ENCODE data around the gene NTSR1. TPM values are rescaled to one million over a fixed set of nuclear protein-coding genes. Genes with fewer than 3 reads are reported as not detected.

NTSR1 gene
- total RNA-seq, 3 donors from 2014 or later (not counting 1 experiment from before 2014, with no cell fraction given) = 0.11 to 0.45 TPM; not detected in 1

DNA sequence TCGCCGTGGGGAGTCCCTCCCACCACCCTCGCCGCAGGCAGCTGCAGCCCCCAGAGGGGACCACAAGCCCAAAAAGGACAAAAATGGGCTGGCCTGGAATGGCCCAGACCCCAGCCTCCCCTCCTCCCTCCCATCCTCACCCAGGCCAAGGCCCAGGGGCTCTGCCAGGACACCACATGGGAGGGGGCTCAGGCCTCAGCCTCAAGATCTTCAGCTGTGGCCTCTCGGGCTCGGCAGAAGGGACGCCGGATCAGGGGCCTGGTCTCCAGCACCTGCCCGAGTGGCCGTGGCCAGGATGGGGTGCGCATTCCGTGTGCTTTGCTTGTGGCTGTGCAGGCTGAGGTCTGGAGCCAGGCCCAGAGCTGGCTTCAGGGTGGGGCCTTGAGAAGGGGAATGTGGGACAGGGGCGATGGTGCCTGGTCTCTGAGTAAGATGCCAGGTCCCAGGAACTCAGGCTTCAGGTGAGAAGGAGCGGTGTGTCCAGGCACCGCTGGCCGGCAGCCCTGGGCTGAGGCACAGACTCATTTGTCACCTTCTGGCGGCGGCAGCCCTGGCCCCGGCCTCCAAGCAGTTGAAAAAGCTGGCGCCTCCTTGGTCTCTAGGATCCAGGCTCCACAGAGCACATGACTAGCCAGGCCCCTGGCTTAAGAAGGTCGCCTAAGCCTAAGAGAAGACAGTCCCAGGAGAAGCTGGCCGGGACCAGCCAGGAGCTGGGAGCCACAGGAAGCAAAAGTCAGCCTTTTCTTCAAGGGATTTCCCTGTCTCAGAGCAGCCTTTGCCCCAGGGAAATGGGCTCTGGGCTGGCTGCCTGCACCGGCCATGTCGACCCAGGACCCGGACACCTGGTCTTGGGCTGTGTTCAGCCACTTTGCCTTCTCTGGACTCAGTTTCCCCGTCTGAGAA lies 52.5 kb downstream of the NTSR1 start:
- 90% methylated on average over 26 of the region's 26 CpGs for WGBS (ENCODE audit: insufficient coverage)
- intact Hi-C loops (cut with micrococcal nuclease) = no loop called here
- Histone ChIP-seq H3K36me3 (ENCODE audit: control insufficient read depth, insufficient read depth, low read length) (no peaks in the 10 kb centered on the region), H3K27ac (ENCODE audit: low read length) (no peak overlapping the region), H3K9me3 (ENCODE audit: control insufficient read depth, insufficient read depth, low read length) (no peaks in the 10 kb centered on the region), H3K27me3 (ENCODE audit: control insufficient read depth, insufficient read depth, low read length) (no peaks in the 10 kb centered on the region), H3K4me3 (ENCODE audit: low read length) (no peak overlapping the region), H3K4me1 (ENCODE audit: control insufficient read depth, insufficient read depth, low read length) (no peaks in the 10 kb centered on the region)
- Mint-ChIP-seq H3K9me3 (no peaks in the 10 kb centered on the region), H3K4me3 (no peak overlapping the region), H3K27me3 (ENCODE audit: low read depth in 2 of 2) (peaks cover 0 to 4% of the 10 kb centered on the region in 2 donors), H3K36me3 (no peaks in the 10 kb centered on the region), H3K27ac (no peak overlapping the region), H3K4me1 (peaks cover 0 to 4% of the 10 kb centered on the region in 2 donors)
- DNase-seq (no peak), ATAC-seq (no peak)
- TF ChIP-seq, protein P1, sequence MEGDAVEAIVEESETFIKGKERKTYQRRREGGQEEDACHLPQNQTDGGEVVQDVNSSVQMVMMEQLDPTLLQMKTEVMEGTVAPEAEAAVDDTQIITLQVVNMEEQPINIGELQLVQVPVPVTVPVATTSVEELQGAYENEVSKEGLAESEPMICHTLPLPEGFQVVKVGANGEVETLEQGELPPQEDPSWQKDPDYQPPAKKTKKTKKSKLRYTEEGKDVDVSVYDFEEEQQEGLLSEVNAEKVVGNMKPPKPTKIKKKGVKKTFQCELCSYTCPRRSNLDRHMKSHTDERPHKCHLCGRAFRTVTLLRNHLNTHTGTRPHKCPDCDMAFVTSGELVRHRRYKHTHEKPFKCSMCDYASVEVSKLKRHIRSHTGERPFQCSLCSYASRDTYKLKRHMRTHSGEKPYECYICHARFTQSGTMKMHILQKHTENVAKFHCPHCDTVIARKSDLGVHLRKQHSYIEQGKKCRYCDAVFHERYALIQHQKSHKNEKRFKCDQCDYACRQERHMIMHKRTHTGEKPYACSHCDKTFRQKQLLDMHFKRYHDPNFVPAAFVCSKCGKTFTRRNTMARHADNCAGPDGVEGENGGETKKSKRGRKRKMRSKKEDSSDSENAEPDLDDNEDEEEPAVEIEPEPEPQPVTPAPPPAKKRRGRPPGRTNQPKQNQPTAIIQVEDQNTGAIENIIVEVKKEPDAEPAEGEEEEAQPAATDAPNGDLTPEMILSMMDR (IDR thresholded peaks at IDR 0.05) = no peak

DNA sequence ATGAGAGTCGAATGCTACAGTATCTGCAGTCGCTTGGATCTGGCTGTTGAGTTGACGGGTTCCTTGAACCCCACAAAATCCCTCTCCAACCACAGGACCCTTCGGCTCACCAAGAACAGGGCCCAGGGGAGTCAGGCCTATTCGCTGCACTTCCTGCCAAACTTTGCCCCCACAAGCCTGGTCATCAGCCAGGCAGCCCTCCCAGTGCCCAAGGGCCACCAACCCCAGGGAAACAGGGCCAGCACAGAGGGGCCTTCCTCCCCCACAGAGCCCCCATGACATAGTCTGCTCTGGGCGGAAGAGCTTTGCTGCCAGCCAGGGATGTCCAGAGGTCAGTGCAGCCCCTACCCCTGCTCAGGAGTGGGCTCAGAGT lies 53.1 kb downstream of the NTSR1 start:
- Histone ChIP-seq H3K36me3 (ENCODE audit: control insufficient read depth, insufficient read depth, low read length) (no peaks in the 10 kb centered on the region), H3K4me3 (ENCODE audit: low read length) (no peak overlapping the region), H3K27me3 (ENCODE audit: control insufficient read depth, insufficient read depth, low read length) (no peaks in the 10 kb centered on the region), H3K9me3 (ENCODE audit: control insufficient read depth, insufficient read depth, low read length) (no peaks in the 10 kb centered on the region), H3K27ac (ENCODE audit: low read length) (no peak overlapping the region), H3K4me1 (ENCODE audit: control insufficient read depth, insufficient read depth, low read length) (no peaks in the 10 kb centered on the region)
- WGBS (ENCODE audit: insufficient coverage) = 92% methylated on average over 6 of the region's 6 CpGs
- no peak for ATAC-seq
- Mint-ChIP-seq H3K27ac (no peak overlapping the region), H3K4me3 (no peak overlapping the region), H3K9me3 (no peaks in the 10 kb centered on the region), H3K4me1 (peaks cover 0 to 4% of the 10 kb centered on the region in 2 donors), H3K27me3 (ENCODE audit: low read depth in 2 of 2) (peaks cover 0 to 4% of the 10 kb centered on the region in 2 donors), H3K36me3 (no peaks in the 10 kb centered on the region)
- TF ChIP-seq, protein P1 (IDR thresholded peaks at IDR 0.05) = no peak
- intact Hi-C loops (cut with micrococcal nuclease) = no loop called here
- DNase-seq = no peak

DNA sequence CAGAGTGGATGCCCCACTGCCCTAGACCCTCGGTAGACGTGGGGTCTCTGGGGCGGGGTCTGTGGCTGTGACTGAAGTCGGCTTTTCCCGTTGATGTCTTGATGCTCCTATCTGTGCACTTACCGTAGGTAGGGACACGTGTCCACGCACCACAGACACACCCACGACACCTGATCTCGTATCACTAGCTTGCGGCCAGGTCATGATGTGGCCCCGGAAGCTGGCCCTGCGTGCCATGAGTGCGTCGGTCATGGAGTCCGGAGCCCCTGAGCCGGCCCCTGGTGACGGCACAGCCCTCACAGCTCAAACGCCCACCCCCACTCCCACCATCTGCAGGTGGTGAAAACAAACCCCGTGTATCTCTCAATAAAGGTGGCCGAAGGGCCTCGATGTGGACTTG lies 53.7 kb downstream of the NTSR1 start:
- WGBS (ENCODE audit: insufficient coverage) = 84% methylated on average over 22 of the region's 22 CpGs
- Histone ChIP-seq H3K9me3 (ENCODE audit: control insufficient read depth, insufficient read depth, low read length) (no peaks in the 10 kb centered on the region), H3K27ac (ENCODE audit: low read length) (no peak overlapping the region), H3K27me3 (ENCODE audit: control insufficient read depth, insufficient read depth, low read length) (no peaks in the 10 kb centered on the region), H3K4me3 (ENCODE audit: low read length) (no peak overlapping the region), H3K36me3 (ENCODE audit: control insufficient read depth, insufficient read depth, low read length) (no peaks in the 10 kb centered on the region), H3K4me1 (ENCODE audit: control insufficient read depth, insufficient read depth, low read length) (no peaks in the 10 kb centered on the region)
- Mint-ChIP-seq H3K9me3 (no peaks in the 10 kb centered on the region), H3K4me3 (no peak overlapping the region), H3K27ac (no peak overlapping the region), H3K4me1 (peaks cover 0 to 4% of the 10 kb centered on the region in 2 donors), H3K27me3 (ENCODE audit: low read depth in 2 of 2) (peaks cover 0 to 4% of the 10 kb centered on the region in 2 donors), H3K36me3 (no peaks in the 10 kb centered on the region)
- TF ChIP-seq, protein P1 (IDR thresholded peaks at IDR 0.05) = no peak
- DNase-seq = no peak
- intact Hi-C loops (cut with micrococcal nuclease) = no loop called here
- no peak for ATAC-seq

Measured in natural killer cell (primary cell).